HG02610 (cell line): ENCODE data around the gene COPE.

Experiments used
- ATAC-seq: cut with Tn5 transposase; IDR thresholded peaks from one replicate; pipeline ENCODE4 v1.9.1; 2021; ENCODE audit warnings: mild to moderate bottlenecking, moderate library complexity; ENCODE audit not compliant: unreplicated experiment

The COPE gene

DNA sequence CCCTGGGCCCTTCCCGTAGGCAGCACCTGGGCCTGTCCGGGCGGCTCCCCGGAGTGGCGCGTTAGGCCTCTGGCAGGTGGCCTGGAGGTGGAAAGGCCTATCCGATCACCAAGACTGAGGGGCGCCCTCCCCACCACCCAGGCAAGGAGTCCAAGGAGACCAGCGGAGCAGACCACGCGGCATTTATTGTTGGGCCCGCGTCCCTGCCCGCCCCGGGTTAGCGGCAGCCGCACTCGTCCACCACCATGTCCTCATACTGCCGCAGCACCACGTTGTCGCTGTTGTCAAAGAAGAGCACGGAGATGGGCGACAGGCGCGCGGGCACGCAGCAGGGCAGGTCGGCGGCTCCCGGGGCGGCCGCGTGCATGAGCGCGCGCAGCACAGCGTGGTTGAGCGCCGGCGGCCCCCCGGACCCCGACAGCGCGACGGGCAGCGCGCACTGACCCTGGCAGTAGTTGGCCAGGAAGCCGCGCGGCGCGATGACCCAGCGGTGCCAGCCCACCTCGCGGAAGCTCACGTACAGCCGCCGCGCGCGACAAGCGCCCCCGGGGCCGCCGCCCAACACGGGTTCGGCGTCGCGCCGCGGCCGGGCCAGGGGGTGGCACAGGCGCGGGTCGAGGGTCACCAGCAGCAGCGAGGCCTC, 50.7 kb downstream of the COPE start:
- no peak for ATAC-seq

GRCh38 chr19:18867751-18868150, 51.4 kb downstream of the COPE start:
- no peak for ATAC-seq

DNA sequence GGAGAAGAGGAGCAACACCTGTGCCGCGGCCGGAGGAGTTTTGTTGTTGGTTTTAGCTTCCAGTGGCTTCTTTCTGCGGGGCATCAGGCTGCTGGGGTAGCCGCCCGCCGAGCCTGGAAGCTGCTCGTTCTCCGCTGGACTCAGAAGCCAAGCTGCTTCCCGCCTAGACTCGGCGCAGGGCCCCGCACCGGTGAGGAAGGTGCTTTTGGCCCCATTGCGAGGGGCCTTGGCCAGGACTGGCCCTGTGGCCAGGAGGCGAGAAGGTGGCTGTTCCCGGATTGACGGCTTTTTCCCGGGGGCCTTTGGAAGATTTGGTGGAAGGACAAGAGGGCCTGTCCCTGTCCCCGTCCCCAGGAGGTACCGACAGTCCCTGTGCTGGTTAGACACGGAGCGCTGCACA, 52.0 kb downstream of the COPE start:
- ATAC-seq, result no peak

GRCh38 chr19:18866800-18867123, 52.4 kb downstream of the COPE start:
- no peak for ATAC-seq

- no peak for ATAC-seq
Observed at GRCh38 chr19:18865973-18866799, 53.0 kb downstream of the COPE start.

GRCh38 chr19:18865106-18865972, 53.8 kb downstream of the COPE start:
- ATAC-seq, result no peak

GRCh38 chr19:18863843-18864362, 55.3 kb downstream of the COPE start:
- no peak for ATAC-seq

DNA sequence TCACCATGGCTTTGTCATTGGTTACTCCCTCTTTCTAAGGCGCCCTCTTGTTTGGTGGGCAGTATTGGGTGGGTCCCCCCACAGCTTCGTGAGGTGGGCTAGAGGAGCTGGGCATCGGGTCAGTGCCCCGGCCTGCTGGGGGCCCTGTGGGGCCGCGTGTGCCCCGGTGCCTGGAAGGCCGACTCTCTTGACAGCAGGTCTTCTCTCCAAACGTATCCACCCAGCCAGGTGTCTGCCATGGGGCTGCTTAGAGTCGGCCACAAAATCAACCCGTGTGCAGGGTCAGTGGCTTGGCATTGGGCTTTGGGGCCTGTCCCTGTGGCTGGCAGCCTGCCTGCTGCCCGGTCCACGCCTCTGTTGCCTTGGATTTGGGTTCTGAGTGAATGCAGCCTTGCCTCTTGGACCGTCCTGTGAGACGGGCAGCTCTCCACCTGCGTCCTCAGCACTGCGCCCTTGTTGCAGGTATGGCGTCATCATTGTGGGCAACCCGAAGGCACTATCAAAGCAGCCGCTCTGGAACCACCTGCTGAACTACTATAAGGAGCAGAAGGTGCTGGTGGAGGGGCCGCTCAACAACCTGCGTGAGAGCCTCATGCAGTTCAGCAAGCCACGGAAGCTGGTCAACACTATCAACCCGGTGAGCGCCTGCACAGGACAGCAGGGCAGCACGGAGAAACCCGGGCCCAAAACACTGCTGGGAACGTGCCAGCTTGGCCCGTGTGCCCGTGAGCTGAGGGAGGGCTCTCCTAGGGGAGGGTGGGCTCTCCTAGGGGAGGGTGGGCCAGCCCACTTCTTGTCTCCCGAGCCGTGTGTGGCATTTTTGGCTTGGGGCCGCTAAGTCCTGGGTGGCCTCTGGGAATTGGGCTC, 56.0 kb downstream of the COPE start:
- ATAC-seq, result no peak

GRCh38 chr19:18861917-18862316, 57.3 kb downstream of the COPE start:
- ATAC-seq, result no peak

- ATAC-seq, result no peak
Observed at GRCh38 chr19:18861235-18861634, 58.0 kb downstream of the COPE start.

- no peak for ATAC-seq
Observed at GRCh38 chr19:18860725-18861124, 58.5 kb downstream of the COPE start.

DNA sequence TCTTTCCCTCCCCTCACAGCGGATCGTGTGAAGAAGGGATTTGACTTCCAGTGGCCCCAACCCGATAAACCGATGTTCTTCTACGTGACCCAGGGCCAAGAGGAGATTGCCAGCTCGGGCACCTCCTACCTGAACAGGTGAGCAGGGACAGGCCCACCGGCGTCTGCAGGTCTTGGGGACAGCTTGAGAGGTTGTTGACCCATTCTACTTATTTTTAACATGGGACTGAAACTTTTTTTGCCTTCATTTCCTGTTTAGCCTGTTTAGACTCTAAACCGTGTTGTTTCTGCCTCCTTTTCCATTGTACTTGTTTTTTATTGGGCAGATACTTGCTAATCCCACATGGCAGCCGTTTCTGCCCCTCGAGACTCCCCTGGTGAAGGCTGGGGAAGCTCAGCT, 58.9 kb downstream of the COPE start:
- ATAC-seq, result no peak

GRCh38 chr19:18859676-18860301, 59.4 kb downstream of the COPE start:
- ATAC-seq, result no peak

DNA sequence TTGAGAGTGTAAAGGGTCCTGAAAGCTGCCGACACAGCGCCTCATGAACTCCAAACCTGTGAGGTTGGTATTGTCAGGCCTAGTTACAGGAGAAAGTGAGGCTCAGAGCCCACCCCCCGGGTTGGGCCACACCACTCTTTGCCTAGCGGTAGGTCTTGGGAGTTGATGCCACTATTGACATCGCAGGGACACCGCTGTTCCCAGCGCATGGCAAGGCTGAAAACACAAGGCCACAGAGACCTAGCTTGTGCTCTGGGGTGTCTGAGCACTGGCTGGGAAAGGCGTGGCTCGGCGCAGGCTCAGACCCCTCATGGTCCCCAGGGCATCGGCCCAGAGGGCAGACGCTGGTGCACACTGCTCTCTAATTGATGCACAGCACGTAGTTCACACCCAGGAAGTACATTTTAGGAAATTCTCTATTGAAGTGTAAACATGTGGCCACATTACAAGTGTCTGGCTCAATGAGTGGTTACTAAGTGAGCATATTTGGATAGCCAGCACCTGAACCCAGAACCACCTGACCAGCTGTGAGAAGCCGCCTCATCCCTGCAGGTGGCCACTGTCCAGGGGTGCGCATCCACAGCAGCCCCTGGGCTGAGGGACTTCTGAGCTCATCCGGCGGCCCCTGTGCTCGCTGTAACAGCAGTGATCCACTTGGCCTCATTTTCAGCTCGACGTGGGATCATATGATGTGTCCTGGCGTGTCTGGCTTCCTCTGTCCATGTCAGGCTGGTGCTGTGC, 60.1 kb downstream of the COPE start:
- ATAC-seq, result no peak

GRCh38 chr19:18857223-18857622, 62.0 kb downstream of the COPE start:
- ATAC-seq, result no peak

- no peak for ATAC-seq
Observed at GRCh38 chr19:18856385-18857126, 62.6 kb downstream of the COPE start.

- ATAC-seq, result no peak
Observed at GRCh38 chr19:18855647-18856384, 63.4 kb downstream of the COPE start.

DNA sequence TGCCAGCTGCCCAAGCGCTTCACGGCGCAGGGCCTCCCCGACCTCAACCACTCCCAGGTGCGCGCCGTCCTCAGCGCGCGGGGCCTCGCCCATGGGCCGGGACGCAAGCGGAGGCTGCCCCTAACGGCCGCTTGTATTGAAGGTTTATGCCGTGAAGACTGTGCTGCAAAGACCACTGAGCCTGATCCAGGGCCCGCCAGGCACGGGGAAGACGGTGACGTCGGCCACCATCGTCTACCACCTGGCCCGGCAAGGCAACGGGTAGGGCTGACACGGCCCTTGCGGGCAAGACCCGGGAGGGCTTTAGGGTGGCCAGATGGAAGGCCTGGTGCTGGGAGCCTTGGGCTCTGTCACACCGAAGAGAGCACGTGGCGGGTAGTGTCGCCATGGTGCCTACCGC, 64.2 kb downstream of the COPE start:
- ATAC-seq, result no peak
